ENCODE data around the gene RBFOX2. TPM values are rescaled to one million over a fixed set of nuclear protein-coding genes. Genes with fewer than 3 reads are reported as not detected.
"Not testable (repeated sequence)": the region's sequence is repeated elsewhere in the genome, so short reads cannot be mapped to it uniquely, and the experiment has no call there.

RBFOX2 gene
- total and polyA plus RNA-seq, 2 donors (not counting 3 experiments of a cell fraction or from before 2014, with no cell fraction given): 125 to 142 TPM

- dilution Hi-C loops (cut with MboI; ENCODE audit: extremely low pct_ligation_motif_present, low sequenced_read_pairs): no loop called here
- no peak overlapping the region for H3K27ac ChIP-seq (ENCODE audit: insufficient read depth, low read depth, low read length)
- no peaks in the 10 kb centered on the region for H3K27me3 ChIP-seq (ENCODE audit: control insufficient read depth in 2 of 2, insufficient read depth in 2 of 2, low read length in 2 of 2)
- intact Hi-C loops (cut with micrococcal nuclease): no loop called here
- H3K9me1 ChIP-seq (replicated peaks; ENCODE audit: control insufficient read depth, extremely low read depth, insufficient read depth, low read length): no peaks in the 10 kb centered on the region
- no peak overlapping the region for H3K9ac ChIP-seq (replicated peaks; ENCODE audit: extremely low read depth, insufficient read depth, low read length)
- H3K36me3 ChIP-seq (ENCODE audit: control insufficient read depth in 2 of 2, extremely low read depth in 1 of 2, insufficient read depth in 2 of 2, low read length in 2 of 2): no peaks in the 10 kb centered on the region
- no peak for FAIRE-seq
- BruUV-seq (replicated peaks): no TSS peak
- CTCF ChIA-PET: interaction anchor here (1.5 to 6.0 kb wide), 2 partner anchors 8 to 18 kb away, joined by 4 to 46 read pairs; no protein-coding TSS in a partner anchor
- no peaks in the 10 kb centered on the region for H3K79me2 ChIP-seq (ENCODE audit: control insufficient read depth, insufficient read depth, low read length)
- H3K4me2 ChIP-seq (ENCODE audit: insufficient read depth, low read length): no peak overlapping the region
- POLR2A ChIA-PET: no interaction called here
- H3K9me3 ChIP-seq (replicated peaks; ENCODE audit: control insufficient read depth, insufficient read depth, low read length): no peaks in the 10 kb centered on the region
- TF ChIP-seq JUN (IDR thresholded peaks at IDR 0.05; ENCODE audit: borderline replicate concordance, insufficient read depth, insufficient read length, low read depth) (no peak), POLR2A (IDR thresholded peaks at IDR 0.05; ENCODE audit: low read depth, low read length) (no peak), GATA2 (IDR thresholded peaks at IDR 0.05; ENCODE audit: insufficient read depth, insufficient read length, low read depth, low read length) (no peak), POLR2AphosphoS5 (IDR thresholded peaks at IDR 0.05; ENCODE audit: insufficient read depth, low read depth, low read length) (no peak), MYC (IDR thresholded peaks at IDR 0.05; ENCODE audit: low read depth, low read length) (no peak), CTCF (IDR thresholded peaks at IDR 0.05; ENCODE audit: extremely low read depth in 1 of 2, insufficient read depth in 1 of 2, low read depth in 1 of 2, low read length in 2 of 2) (no peak), EZH2 (IDR thresholded peaks at IDR 0.05; ENCODE audit: borderline replicate concordance, low read depth, low read length, severe bottlenecking) (no peak), MAX (IDR thresholded peaks at IDR 0.05; ENCODE audit: insufficient read depth, insufficient read length) (no peak), FOS (IDR thresholded peaks at IDR 0.05; ENCODE audit: borderline replicate concordance, insufficient read depth, low read length) (no peak)
- H3K4me3 ChIP-seq (replicated peaks in 1 of 3; ENCODE audit: insufficient read depth in 1 of 3, low read depth in 1 of 3, low read length in 3 of 3): no peak overlapping the region
- H4K20me1 ChIP-seq (replicated peaks; ENCODE audit: control insufficient read depth, extremely low read depth, insufficient read depth, low read length): no peaks in the 10 kb centered on the region
- H3K4me1 ChIP-seq (ENCODE audit: control insufficient read depth, extremely low read depth, insufficient read depth, low read length): no peaks in the 10 kb centered on the region
- no peak overlapping the region for H2AFZ ChIP-seq (ENCODE audit: low read depth, low read length)
- DNase-seq (ENCODE audit: low read depth, low spot score): no peak
Measured at GRCh38 chr22:36073476-36073875, 44.9 kb upstream of the RBFOX2 start.

GRCh38 chr22:36070645-36071044 is 42.0 kb upstream of the RBFOX2 start:
- H3K36me3 ChIP-seq (ENCODE audit: control insufficient read depth in 2 of 2, extremely low read depth in 1 of 2, insufficient read depth in 2 of 2, low read length in 2 of 2); H2AFZ ChIP-seq (ENCODE audit: low read depth, low read length); DNase-seq (ENCODE audit: low read depth, low spot score); H3K4me1 ChIP-seq (ENCODE audit: control insufficient read depth, extremely low read depth, insufficient read depth, low read length); H3K4me2 ChIP-seq (ENCODE audit: insufficient read depth, low read length); FAIRE-seq; intact Hi-C loops (cut with micrococcal nuclease); H3K9me3 ChIP-seq (replicated peaks; ENCODE audit: control insufficient read depth, insufficient read depth, low read length); BruUV-seq (replicated peaks); H3K27me3 ChIP-seq (ENCODE audit: control insufficient read depth in 2 of 2, insufficient read depth in 2 of 2, low read length in 2 of 2); H3K9ac ChIP-seq (replicated peaks; ENCODE audit: extremely low read depth, insufficient read depth, low read length); dilution Hi-C loops (cut with MboI; ENCODE audit: extremely low pct_ligation_motif_present, low sequenced_read_pairs); H3K9me1 ChIP-seq (replicated peaks; ENCODE audit: control insufficient read depth, extremely low read depth, insufficient read depth, low read length); H3K4me3 ChIP-seq (replicated peaks in 1 of 3; ENCODE audit: insufficient read depth in 1 of 3, low read depth in 1 of 3, low read length in 3 of 3); H3K27ac ChIP-seq (ENCODE audit: insufficient read depth, low read depth, low read length); H3K79me2 ChIP-seq (ENCODE audit: control insufficient read depth, insufficient read depth, low read length); H4K20me1 ChIP-seq (replicated peaks; ENCODE audit: control insufficient read depth, extremely low read depth, insufficient read depth, low read length): not testable (repeated sequence)
- ChIA-PET POLR2A (interaction anchor here (0.6 kb wide), 1 partner anchor 15 kb away, joined by 3 read pairs; no protein-coding TSS in a partner anchor), CTCF (interaction anchor here (1.3 to 2.3 kb wide), 3 partner anchors 9 to 140 kb away, joined by 3 to 9 read pairs (median 4); no protein-coding TSS in a partner anchor)
